Sigmoid colon (tissue), 4 donors: ENCODE data around the gene FAM110D.

Experiments
- POLR2AphosphoS5 ChIP-seq, 4 donors: sonication (generic); formaldehyde crosslinking; IDR thresholded peaks; one replicate each; pipeline ENCODE4 v1.6.1; 2017; ENCODE audit warnings: antibody characterized with exemption in 4 of 4
- TF ChIP-seq, protein P1 (sequence below), 4 experiments: fragments of 450-650 bp in 3 of 4; fragments of 200-600 bp in 1 of 4; IDR thresholded peaks; one replicate each; pipeline ENCODE4 v1.5.1; 2016 to 2019; ENCODE audit warnings: antibody characterized with exemption in 4 of 4, mild to moderate bottlenecking in 3 of 4, moderate library complexity in 2 of 4

DNA sequence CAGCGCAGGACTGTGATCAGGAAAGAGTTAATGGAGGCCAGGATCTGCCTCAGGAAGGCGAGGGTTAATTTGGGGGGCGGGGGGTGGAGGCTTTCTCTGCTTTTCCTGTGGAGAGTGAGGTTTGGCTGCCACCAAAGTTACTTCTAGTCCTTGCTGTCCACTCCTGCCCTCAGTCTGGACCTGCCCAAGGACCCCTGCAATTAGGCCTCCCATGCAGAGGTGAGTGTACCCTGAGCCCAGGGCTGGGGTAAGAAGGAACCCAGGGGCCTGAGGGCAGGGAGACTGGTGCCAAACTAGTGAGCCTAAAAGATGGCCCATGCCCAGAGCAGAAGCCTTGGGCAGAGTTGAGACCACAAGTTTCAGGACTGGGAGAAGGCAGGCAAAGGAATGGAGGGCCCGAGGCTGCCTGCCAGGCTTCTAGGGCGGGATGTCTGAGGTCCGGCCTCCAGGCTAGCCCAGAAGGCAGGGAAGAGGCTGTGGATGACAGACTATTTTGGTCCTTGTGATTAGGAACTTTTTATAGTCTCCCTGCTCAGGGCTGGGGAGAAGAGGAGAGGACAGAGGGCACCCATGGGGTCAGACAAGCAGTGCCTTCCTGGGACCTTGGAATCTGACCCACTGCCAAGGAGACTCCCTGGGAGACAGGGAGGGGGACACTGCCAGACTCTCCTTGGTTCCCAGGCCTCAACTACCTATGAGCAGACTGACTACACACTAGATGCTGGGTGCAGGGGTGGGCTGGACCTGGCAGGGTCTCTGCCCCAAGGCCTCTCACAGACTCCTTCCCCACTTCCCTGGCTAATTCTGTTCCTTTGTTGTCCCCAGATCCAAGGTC is at the start of gene FAM110D:
- peak in 1 of 4 donors; percentile 31 for TF ChIP-seq POLR2AphosphoS5 (IDR thresholded peaks at IDR 0.05)
- TF ChIP-seq, protein P1, sequence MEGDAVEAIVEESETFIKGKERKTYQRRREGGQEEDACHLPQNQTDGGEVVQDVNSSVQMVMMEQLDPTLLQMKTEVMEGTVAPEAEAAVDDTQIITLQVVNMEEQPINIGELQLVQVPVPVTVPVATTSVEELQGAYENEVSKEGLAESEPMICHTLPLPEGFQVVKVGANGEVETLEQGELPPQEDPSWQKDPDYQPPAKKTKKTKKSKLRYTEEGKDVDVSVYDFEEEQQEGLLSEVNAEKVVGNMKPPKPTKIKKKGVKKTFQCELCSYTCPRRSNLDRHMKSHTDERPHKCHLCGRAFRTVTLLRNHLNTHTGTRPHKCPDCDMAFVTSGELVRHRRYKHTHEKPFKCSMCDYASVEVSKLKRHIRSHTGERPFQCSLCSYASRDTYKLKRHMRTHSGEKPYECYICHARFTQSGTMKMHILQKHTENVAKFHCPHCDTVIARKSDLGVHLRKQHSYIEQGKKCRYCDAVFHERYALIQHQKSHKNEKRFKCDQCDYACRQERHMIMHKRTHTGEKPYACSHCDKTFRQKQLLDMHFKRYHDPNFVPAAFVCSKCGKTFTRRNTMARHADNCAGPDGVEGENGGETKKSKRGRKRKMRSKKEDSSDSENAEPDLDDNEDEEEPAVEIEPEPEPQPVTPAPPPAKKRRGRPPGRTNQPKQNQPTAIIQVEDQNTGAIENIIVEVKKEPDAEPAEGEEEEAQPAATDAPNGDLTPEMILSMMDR (IDR thresholded peaks at IDR 0.05) = no peak
